GM18517 (cell line): ENCODE measurements around the gene RGL3.
"Not testable (repeated sequence)": the region's sequence is repeated elsewhere in the genome, so short reads cannot be mapped to it uniquely, and the experiment has no call there.

Experiments used
- ATAC-seq: cut with Tn5 transposase; IDR thresholded peaks from one replicate; pipeline ENCODE4 v1.9.1; 2021; ENCODE audit warnings: mild to moderate bottlenecking, moderate library complexity; ENCODE audit not compliant: unreplicated experiment

Gene RGL3

GRCh38 chr19:11418549-11419506, at the start of gene RGL3:
TSS of gene RGL3 (minus strand) at chr19:11419314. CDS start at chr19:11419278, 36 bp downstream.
- no peak for ATAC-seq

GRCh38 chr19:11468266-11468845, 49.2 kb upstream of the RGL3 start:
- not testable (repeated sequence) for ATAC-seq

- no peak for ATAC-seq
Measured at GRCh38 chr19:11465600-11465999, 46.5 kb upstream of the RGL3 start.

GRCh38 chr19:11464333-11465265, 45.5 kb upstream of the RGL3 start:
- no peak for ATAC-seq

- ATAC-seq: no peak
Measured at GRCh38 chr19:11463391-11463790, 44.3 kb upstream of the RGL3 start.

GRCh38 chr19:11461453-11461852, 42.3 kb upstream of the RGL3 start:
- no peak for ATAC-seq

- no peak for ATAC-seq
Measured at GRCh38 chr19:11460207-11460606, 41.1 kb upstream of the RGL3 start.

GRCh38 chr19:11458912-11459311, 39.8 kb upstream of the RGL3 start:
- ATAC-seq: not testable (repeated sequence)

- ATAC-seq: no peak
Measured at GRCh38 chr19:11458236-11458900, 39.3 kb upstream of the RGL3 start.

- no peak for ATAC-seq
Measured at GRCh38 chr19:11457831-11458230, 38.7 kb upstream of the RGL3 start.

GRCh38 chr19:11457115-11457514, 38.0 kb upstream of the RGL3 start:
- ATAC-seq: no peak

GRCh38 chr19:11456659-11457058, 37.5 kb upstream of the RGL3 start:
- ATAC-seq: no peak

- not testable (repeated sequence) for ATAC-seq
Measured at GRCh38 chr19:11455233-11455554, 36.1 kb upstream of the RGL3 start.

GRCh38 chr19:11453468-11454341, 34.6 kb upstream of the RGL3 start:
- ATAC-seq: no peak

GRCh38 chr19:11452620-11453310, 33.7 kb upstream of the RGL3 start:
- no peak for ATAC-seq

GRCh38 chr19:11451871-11452619, 32.9 kb upstream of the RGL3 start:
- no peak for ATAC-seq

- no peak for ATAC-seq
Measured at GRCh38 chr19:11451327-11451870, 32.3 kb upstream of the RGL3 start.
